T1000 (cell line): ENCODE measurements around the gene SELENOH.

ENCODE experiments used
- DNase-seq: peaks from one replicate; lab custom pipeline; 2025; ENCODE audit warnings: mixed read lengths; lab: John Stamatoyannopoulos, UW

Gene SELENOH

DNA sequence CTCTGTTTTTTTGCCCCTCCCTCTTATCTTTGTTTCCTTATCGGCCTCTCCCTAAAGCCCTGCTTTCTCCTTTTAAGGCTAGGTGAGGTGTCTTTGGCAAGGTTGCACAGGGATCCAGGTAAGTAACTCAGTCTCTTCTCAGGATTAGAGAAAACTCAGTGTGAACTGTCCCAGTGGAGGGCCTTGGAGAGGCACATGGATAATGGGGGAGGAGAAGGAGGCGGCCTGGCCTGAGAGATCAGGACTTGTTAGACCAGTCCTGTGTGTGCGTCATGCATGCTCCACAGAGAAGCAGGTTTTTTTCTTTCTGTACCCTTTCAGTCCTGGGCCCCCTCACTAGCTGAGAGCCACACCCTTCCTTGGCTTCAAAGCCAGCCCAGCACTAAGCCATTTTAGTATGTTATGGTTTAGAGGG, 40.2 kb downstream of the SELENOH start:
- DNase-seq, result no peak

- no peak for DNase-seq
These were observed 43.8 kb downstream of the SELENOH start for GRCh38 chr11:57785072-57785471.

DNA sequence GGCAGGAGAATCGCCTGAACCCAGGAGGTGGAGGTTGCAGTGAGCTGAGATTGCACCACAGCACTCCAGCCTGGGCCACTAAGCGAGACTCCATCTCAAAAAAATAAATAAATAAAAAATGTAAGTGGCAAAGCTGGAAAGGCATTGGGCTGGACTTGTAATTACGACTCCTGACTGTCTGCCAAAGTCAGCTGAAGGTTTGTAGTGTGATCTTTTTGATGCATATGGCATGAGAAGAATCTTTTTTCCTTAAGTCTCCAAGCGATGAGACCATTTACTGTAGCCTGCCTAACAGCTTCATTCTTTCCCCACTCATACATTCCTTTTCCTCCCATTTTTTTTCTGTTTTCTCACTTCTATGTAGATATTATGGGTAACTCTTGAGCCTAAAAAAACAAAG, 45.1 kb downstream of the SELENOH start:
- DNase-seq, result no peak

- DNase-seq, result no peak
These were observed 45.8 kb downstream of the SELENOH start for GRCh38 chr11:57787006-57787604.

GRCh38 chr11:57787920-57788702, 46.8 kb downstream of the SELENOH start:
- no peak for DNase-seq

DNA sequence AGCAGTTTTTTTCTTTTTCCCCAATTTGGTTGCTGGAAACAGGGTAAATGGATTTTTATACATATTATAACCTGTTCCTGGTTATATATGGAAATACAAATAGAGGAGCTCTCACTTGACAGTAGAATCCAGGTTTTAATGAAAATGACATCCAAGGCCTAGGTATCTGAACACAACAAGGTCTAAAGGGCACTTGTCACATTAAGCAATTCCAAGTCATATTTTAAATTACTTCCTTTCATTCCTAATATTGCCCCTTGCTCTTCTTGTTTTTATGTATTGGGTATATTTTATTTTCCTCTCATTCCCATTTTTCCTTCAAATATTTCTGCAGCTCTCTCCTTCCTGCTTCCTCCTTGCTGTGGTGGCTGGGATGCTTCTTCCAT, 47.4 kb downstream of the SELENOH start:
- DNase-seq, result no peak

GRCh38 chr11:57791321-57792059, 50.2 kb downstream of the SELENOH start:
- DNase-seq, result no peak

DNA sequence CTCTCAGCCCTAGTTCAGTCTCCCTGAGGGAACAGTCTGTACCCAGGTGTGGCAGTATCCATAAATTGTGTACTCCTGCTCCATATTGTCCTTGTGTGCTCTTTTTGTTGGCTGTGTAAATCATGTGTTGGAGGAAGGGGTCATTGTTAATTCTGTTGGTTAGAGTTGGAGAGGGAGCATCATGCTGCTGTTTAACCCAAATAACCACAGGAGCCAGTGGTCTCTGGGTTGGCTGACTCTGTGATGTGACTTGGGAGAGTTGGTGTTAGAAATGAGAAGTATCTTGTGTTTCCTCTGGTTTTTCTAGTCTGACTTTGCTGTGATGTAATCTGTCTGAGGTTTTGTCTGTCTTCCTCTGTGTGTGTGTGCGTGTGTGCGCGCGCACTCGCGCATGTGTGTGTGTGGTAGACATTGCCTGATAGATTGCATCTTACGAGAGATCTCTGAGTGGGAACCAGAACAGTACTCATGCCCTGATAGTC, 50.8 kb downstream of the SELENOH start:
- no peak for DNase-seq

DNA sequence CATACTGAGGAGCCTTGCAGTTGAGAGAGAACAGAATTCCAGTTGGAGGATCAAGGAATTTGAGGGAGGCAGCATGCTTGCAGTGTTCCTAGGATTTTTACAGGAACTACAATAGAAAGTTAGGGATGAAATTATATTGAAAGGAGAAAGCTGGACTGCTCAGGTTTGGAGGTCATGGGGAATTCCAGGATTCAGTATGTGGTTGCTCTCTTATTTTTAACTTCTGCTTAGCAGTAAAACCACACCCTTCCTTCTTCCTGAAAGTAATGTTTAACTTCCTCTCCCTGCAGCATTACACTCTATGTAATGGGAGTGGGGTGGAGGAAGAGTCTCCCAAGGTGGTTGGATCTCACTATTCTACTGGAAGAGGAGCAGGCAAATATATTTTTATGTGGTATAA, 51.6 kb downstream of the SELENOH start:
- no peak for DNase-seq
